ENCODE data around the gene ZBTB43. TPM values are rescaled to one million over a fixed set of nuclear protein-coding genes. Genes with fewer than 3 reads are reported as not detected.

Gene ZBTB43
- total RNA-seq, 1 experiment from 2014 or later: 4.3 TPM

GRCh38 chr9:126849591-126850225 is 44.9 kb downstream of the ZBTB43 start:
- in situ Hi-C loops (cut with HindIII; ENCODE audit: low sequenced_read_pairs): no loop called here
- no peak for DNase-seq (ENCODE audit: low spot score)

- peak; percentile 59 for DNase-seq (ENCODE audit: low spot score)
- in situ Hi-C loops (cut with HindIII; ENCODE audit: low sequenced_read_pairs): no loop called here
These were observed 46.5 kb downstream of the ZBTB43 start for GRCh38 chr9:126851286-126851880.

DNA sequence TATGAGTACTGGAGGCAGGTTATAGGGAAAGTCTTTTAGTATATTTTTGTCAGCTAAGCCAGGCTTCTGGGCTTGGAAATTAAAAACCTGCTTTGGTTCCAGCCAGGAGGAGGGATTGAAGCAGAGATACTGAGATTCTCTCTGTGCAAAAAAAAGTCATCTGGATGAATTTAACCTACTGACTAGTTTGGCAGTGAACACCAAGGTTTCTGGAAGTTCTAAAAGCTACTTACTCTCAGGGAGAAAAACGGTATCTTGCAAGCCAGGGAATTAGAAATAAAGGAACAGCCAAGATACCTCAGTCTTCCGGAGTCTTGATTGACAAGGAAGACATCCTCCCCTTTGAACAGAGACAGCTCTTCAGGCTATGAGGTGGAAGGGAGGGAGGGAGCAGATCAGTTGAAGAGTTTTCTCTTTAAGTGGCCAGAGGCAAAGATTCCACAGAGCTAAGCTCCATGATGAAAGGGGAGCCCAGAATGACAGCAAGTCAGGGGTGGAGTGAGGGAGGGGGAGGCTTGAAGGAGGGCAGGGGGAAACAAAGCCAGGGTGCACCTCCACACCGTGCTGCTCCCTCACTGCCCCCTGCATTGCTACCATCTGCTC is 47.3 kb downstream of the ZBTB43 start:
- in situ Hi-C loops (cut with HindIII; ENCODE audit: low sequenced_read_pairs): no loop called here
- DNase-seq (ENCODE audit: low spot score): no peak

DNA sequence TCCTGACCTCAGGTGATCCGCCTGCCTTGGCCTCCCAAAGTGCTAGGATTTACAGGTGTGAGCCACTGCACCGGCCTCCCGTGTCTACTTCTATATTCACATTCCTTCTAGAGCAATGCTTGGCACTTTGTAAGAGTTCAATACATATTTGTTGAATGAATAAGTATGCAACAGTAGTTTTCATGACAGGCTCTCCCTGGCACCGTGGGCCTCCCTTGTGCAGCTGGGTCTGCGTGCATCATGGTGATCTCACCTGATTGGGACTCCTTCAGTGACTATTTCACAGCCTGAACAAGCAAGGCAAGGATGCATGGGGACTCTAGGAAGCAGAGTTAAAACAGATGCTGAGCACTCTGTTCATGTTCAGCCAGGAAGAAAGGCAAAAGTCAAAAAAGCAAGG is 48.8 kb downstream of the ZBTB43 start:
- in situ Hi-C loops (cut with HindIII; ENCODE audit: low sequenced_read_pairs): no loop called here
- DNase-seq (ENCODE audit: low spot score): no peak

DNA sequence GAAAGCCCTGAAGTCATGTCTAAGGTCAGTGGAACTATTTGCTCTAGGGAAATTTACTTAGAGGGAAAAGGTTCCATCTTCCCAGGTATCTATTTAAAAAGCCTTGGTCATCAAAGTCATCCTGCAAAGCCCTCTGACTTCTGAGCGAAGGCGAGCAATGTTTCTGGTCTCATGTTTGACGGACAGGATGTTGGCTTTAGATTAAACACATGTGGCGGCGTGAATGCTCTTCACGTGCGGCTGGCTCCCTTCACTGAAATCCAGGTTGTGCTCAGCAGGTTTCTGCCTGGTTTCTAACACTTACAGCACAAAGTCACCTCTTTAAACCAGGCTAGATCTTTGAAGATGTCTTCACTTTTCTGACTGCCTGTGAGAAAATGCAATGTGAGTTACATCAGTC is 49.9 kb downstream of the ZBTB43 start:
- DNase-seq (ENCODE audit: low spot score): no peak
- in situ Hi-C loops (cut with HindIII; ENCODE audit: low sequenced_read_pairs): no loop called here

DNA sequence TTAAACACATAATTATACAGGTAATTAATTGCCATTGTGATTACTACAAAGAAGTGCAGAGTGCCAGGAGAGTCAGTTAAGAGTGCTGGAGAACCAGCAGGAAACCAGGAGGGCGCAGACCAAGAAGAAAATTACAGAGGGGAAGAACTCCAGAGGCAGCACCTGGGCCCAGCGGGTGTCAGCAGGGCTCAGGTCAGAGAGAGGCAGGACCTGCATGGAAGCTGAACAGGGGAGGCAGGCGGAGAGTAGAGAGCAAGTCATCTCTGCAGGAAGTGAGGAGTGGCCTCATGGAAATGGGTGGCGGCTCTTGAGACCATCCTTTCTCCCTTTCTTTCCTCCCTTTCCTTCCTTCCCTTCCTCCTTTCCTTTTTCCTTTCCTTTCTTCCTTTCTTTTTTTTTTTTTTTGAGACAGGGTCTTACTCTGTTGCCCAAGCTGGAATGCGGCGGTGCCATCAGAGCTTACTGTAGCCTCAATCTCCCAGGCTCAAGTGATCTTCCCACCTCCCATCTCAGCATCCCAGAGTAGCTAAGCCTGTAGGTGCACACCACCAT is 51.6 kb downstream of the ZBTB43 start:
- in situ Hi-C loops (cut with HindIII; ENCODE audit: low sequenced_read_pairs): no loop called here
- DNase-seq (ENCODE audit: low spot score): no peak

DNA sequence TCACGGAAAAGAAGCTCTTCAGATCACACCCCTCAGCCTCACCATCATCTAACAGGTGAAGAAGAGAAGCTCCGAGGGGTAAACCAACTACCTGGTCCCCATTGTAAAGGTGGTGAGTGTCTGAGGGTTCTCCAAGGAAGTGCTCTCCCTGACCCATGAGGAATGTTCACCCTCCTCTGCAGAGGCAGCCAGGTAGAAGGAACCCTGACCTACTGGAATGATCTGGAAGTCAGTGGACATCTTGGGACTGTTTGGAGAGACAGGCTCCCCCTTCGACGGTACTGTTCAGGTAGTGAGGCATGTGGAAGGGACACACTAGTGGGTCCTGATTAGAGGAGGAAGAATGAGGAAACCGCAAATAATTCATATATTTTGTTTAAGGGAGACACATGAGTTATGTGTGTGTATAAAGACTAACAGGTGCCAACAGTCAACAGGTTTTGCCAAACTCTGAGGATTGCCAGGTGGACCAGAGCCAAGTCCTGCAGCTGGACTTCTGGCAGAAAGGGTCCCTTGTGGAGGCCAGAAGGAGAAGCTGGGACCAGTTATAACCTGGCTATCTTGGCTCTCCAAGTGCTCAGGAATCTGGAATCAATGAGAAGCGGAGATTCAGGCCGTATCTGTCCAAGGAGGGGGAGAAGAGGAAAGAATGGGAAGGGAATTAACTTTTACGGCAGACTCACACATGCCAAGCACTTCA is 52.6 kb downstream of the ZBTB43 start:
- in situ Hi-C loops (cut with HindIII; ENCODE audit: low sequenced_read_pairs): no loop called here
- DNase-seq (ENCODE audit: low spot score): no peak

DNA sequence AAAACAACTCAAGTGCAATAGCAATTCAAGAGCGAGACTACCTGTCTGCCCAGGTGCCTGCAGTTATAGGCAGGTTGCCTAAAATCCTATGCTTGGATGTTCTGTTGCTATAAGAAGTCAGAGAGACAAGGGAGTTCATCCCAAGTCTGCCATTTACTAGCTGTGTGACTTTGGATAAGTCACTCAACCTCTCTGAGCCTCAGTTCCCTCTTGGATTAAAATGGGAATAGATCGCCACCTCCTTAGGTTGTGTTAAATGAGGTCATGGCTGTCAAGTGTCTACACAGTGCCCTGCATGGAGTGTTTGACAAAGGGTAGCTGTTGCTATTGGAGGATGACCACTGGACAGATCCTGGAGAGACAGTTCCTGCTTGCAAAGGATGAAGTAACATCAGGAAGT is 54.3 kb downstream of the ZBTB43 start:
- no peak for DNase-seq (ENCODE audit: low spot score)
- in situ Hi-C loops (cut with HindIII; ENCODE audit: low sequenced_read_pairs): no loop called here

- in situ Hi-C loops (cut with HindIII; ENCODE audit: low sequenced_read_pairs): no loop called here
- DNase-seq (ENCODE audit: low spot score): peak; percentile 30
These were observed 55.4 kb downstream of the ZBTB43 start, which contains the start of gene ZBTB34 for GRCh38 chr9:126860077-126860756. Gene ZBTB34, plus strand, starts transcription at chr9:126860639. Its CDS starts 18,761 bp downstream, at chr9:126879400.

- in situ Hi-C loops (cut with HindIII; ENCODE audit: low sequenced_read_pairs): no loop called here
- DNase-seq (ENCODE audit: low spot score): peak; percentile 58
These were observed 56.1 kb downstream of the ZBTB43 start for GRCh38 chr9:126860757-126861466.

DNA sequence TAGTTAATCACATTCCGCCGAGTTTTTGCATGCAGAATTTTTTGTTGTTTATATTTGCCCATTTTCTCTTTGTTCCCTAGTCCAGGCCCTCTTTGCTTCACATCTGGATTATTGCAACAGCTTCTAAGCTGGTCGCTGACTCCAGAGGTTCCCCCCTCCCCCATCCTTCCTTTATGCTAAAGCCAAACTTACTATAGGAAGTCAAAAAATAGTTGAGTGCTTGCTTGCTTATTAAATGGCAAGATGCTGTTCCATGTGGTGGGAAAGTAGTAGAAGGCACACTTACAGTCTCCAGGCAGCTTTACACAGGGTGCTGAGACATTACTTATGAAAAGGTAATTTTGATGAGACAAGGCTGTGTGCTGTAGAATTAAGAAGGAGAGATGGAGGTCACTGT is 56.9 kb downstream of the ZBTB43 start:
- in situ Hi-C loops (cut with HindIII; ENCODE audit: low sequenced_read_pairs): no loop called here
- peak; percentile 19 for DNase-seq (ENCODE audit: low spot score)

DNA sequence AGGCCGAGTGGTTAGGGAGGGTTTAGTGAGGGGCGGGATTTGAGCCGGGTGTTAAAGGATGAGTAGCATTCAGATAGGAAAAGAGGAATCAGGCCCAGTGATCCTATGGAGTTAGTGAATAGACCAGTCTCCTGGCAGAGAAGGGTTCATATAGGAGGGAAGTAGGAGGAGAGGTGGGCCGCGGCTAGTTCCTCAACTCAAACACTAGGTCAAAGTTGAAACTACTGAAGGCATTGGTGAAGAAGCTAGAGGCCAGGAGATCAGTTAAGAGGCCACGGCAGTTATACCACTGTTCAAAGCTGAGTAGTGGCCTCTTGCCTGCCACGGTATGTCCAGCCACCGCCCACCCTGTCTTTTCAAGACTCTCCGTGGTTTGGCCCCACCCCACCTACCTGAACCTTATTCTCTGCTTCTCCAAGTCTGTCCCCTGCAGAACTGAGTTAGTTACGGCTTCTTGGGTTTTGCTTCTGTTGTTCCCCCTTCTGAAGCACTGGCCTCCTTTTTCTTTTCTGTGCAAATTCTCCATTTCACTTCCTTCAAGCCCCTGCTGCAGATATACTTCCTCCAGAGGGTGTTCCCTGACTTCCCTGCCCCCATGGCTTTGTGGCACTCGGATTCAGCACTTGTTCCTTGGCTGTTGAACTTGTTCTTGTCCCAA is 57.4 kb downstream of the ZBTB43 start:
- in situ Hi-C loops (cut with HindIII; ENCODE audit: low sequenced_read_pairs): no loop called here
- no peak for DNase-seq (ENCODE audit: low spot score)

GRCh38 chr9:126864771-126865170 is 59.9 kb downstream of the ZBTB43 start:
- in situ Hi-C loops (cut with HindIII; ENCODE audit: low sequenced_read_pairs): no loop called here
- no peak for DNase-seq (ENCODE audit: low spot score)

- in situ Hi-C loops (cut with HindIII; ENCODE audit: low sequenced_read_pairs): no loop called here
- no peak for DNase-seq (ENCODE audit: low spot score)
These were observed 64.5 kb downstream of the ZBTB43 start for GRCh38 chr9:126869368-126869767.

DNA sequence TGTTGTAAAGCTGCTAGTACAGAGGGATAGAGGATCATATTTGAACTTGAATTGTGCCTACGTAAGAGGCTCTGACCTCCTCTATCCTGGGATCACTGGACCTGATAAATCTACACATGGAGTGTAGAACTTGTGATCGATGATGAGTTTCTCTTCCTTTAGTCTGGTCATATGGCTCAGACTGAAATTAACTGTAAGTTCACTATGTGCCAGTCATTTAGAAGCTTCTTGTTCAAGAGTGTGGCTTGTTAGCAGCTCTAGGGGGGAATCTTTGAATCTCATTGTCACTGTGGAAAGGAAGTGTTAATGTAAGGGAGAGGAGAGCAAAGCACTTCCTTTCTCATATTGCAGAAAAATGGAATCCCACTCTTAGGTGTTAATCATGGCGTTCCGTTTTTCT is 67.7 kb downstream of the ZBTB43 start:
- in situ Hi-C loops (cut with HindIII; ENCODE audit: low sequenced_read_pairs): no loop called here
- DNase-seq (ENCODE audit: low spot score): no peak

- in situ Hi-C loops (cut with HindIII; ENCODE audit: low sequenced_read_pairs): no loop called here
These were observed 69.9 kb downstream of the ZBTB43 start for GRCh38 chr9:126874546-126875314.

GRCh38 chr9:126875756-126876510 is 71.1 kb downstream of the ZBTB43 start:
- no peak for DNase-seq (ENCODE audit: low spot score)
- in situ Hi-C loops (cut with HindIII; ENCODE audit: low sequenced_read_pairs): no loop called here

More at GRCh38 chr9:126874546-126875314, 69.9 kb downstream of the ZBTB43 start:
- no peak for DNase-seq (ENCODE audit: low spot score)

Data from G401 (cell line).